ENCODE measurements around the gene SYNGR4.

GRCh38 chr19:48418317-48419064, 54.3 kb downstream of the SYNGR4 start:
- TF ChIP-seq EZH2 (IDR thresholded peaks at IDR 0.05; ENCODE audit: insufficient read depth, poor library complexity, severe bottlenecking) (no peak), EZH2phosphoT487 (IDR thresholded peaks at IDR 0.05; ENCODE audit: insufficient read depth, low read depth) (no peak)
